GM12878 (cell line): ENCODE results near the gene C11orf16. TPM values are rescaled to one million over a fixed set of nuclear protein-coding genes. Genes with fewer than 3 reads are reported as not detected.

Experiments used
- ATAC-seq: fragments of 200-7000 bp; cut with Tn5 transposase; 3 replicates; pipeline ENCODE4 v1.9.1; 2020; ENCODE audit warnings: mild to moderate bottlenecking, moderate library complexity
- BruUV-seq: library from RNA; stranded (reverse); fragments of 400-500 nt; replicated peaks from 2 replicates; lab custom pipeline; 2021; lab: Mats Ljungman, UMichigan
- CTCF ChIA-PET: fragments of 300-600 bp; sonication (Branson Sonifier 250); formaldehyde crosslinking; extraction: SDS; loops from one replicate; lab custom pipeline; 2021; ENCODE audit warnings: inconsistent platforms; lab: Yijun Ruan, JAX
- POLR2A ChIA-PET: fragments of 350-600 bp; formaldehyde crosslinking; extraction: SDS; loops from one replicate; lab custom pipeline; 2021; ENCODE audit warnings: inconsistent platforms; lab: Charles Lee
- RAD21 ChIA-PET: fragments of 300-600 bp; sonication (Branson Sonifier 250); formaldehyde crosslinking; loops from one replicate; lab custom pipeline; 2023; ENCODE audit warnings: antibody characterized with exemption; ENCODE audit not compliant: unreplicated experiment; lab: Charles Lee
- SMC1A ChIA-PET: fragments of 300-600 bp; sonication (Branson Sonifier 250); formaldehyde crosslinking; loops from one replicate; lab custom pipeline; 2023; ENCODE audit not compliant: unreplicated experiment, uncharacterized antibody; lab: Charles Lee
- DNase-seq: peaks from one replicate; pipeline ENCODE4 v3.0.0-alpha.2; 2011; ENCODE audit warnings: low read depth, low spot score
- FAIRE-seq: peaks from 3 replicates; lab custom pipeline; 2011; peaks lifted over from hg19 to GRCh38; lab: Jason Lieb, UNC
- H2AFZ ChIP-seq: 2 replicates; pipeline ENCODE4 v1.6.0; 2011; ENCODE audit warnings: low read depth, low read length, control low read depth; ENCODE audit not compliant: control insufficient read depth
- H3K27ac ChIP-seq: 2 replicates; pipeline ENCODE4 v1.5.1; 2011; ENCODE audit warnings: control low read depth; ENCODE audit not compliant: control insufficient read depth, insufficient read depth
- H3K27me3 ChIP-seq, 2 experiments: replicated peaks in 1 of 2; 2 replicates each; pipeline versions ENCODE4 v1.6.0 to v1.6.1; 2011; ENCODE audit warnings: low read length in 1 of 2; ENCODE audit not compliant: control insufficient read depth in 2 of 2, insufficient read depth in 2 of 2
- H3K36me3 ChIP-seq, 2 experiments: 2 replicates each; pipeline ENCODE4 v1.5.1; 2011; ENCODE audit warnings: low read length in 1 of 2; ENCODE audit not compliant: control insufficient read depth in 2 of 2, insufficient read depth in 2 of 2
- H3K4me1 ChIP-seq: 2 replicates; pipeline ENCODE4 v1.6.1; 2011; ENCODE audit warnings: mild to moderate bottlenecking, low read length, moderate library complexity, mixed read lengths; ENCODE audit not compliant: control insufficient read depth, insufficient read depth
- H3K4me2 ChIP-seq: 2 replicates; pipeline ENCODE4 v1.6.0; 2011; ENCODE audit warnings: control low read depth; ENCODE audit not compliant: control insufficient read depth, insufficient read depth
- H3K4me3 ChIP-seq: fragments of 200-600 bp; sonication (generic); 2 replicates; pipeline ENCODE4 v1.5.1; 2016
- H3K79me2 ChIP-seq: 2 replicates; pipeline ENCODE4 v1.6.0; 2011; ENCODE audit warnings: low read length; ENCODE audit not compliant: control insufficient read depth, insufficient read depth
- H3K9ac ChIP-seq: 2 replicates; pipeline ENCODE4 v1.8.0; 2011; ENCODE audit warnings: low read length, control low read depth, mixed read lengths; ENCODE audit not compliant: control insufficient read depth, insufficient read depth
- H3K9me3 ChIP-seq: replicated peaks from 3 replicates; pipeline ENCODE4 v1.5.1; 2011; ENCODE audit warnings: mild to moderate bottlenecking, low read length; ENCODE audit not compliant: control insufficient read depth, insufficient read depth
- H4K20me1 ChIP-seq: 2 replicates; pipeline ENCODE4 v1.6.0; 2011; ENCODE audit not compliant: control insufficient read depth, insufficient read depth
- MEF2B ChIP-seq: fragments of 450-650 bp; IDR thresholded peaks from 2 replicates; pipeline ENCODE4 v1.6.1; 2018; ENCODE audit warnings: mild to moderate bottlenecking, moderate library complexity; ENCODE audit not compliant: partially characterized antibody, poor library complexity, severe bottlenecking
- NR2C1 ChIP-seq: fragments of 450-650 bp; IDR thresholded peaks from 2 replicates; pipeline ENCODE4 v1.6.1; 2017; ENCODE audit warnings: antibody characterized with exemption, mild to moderate bottlenecking, moderate library complexity
- RAD21 ChIP-seq: IDR thresholded peaks from 2 replicates; pipeline ENCODE4 v1.6.1; 2011; ENCODE audit warnings: mild to moderate bottlenecking, low read depth, low read length, moderate library complexity; ENCODE audit not compliant: insufficient read depth
- USF2 ChIP-seq: IDR thresholded peaks from 2 replicates; pipeline ENCODE4 v1.6.1; 2011; ENCODE audit warnings: low read depth, low read length, improper control_type of control experiment, borderline replicate concordance
- ZNF384 ChIP-seq: IDR thresholded peaks from 2 replicates; pipeline ENCODE4 v1.6.1; 2012; ENCODE audit warnings: low read depth, mild to moderate bottlenecking, low read length, improper control_type of control experiment, borderline replicate concordance
- WGBS: methylation state at CpG from one replicate; pipeline ENCODE4 v1.1.6; 2016; ENCODE audit warnings: low lambda C conversion rate; ENCODE audit not compliant: insufficient replicate concordance, insufficient coverage; ENCODE audit errors: missing lambda C conversion rate; 5-methylcytosine and 5-hydroxymethylcytosine counted together
- in situ Hi-C: fragments of 300-500 bp; cut with MboI; formaldehyde crosslinking; loops from 9 replicates; pipeline ENCODE4 v1.14.3; 2018; ENCODE audit warnings: mixed read lengths
- intact Hi-C: fragments of 100-400 bp; cut with micrococcal nuclease; formaldehyde crosslinking; loops from one replicate; pipeline ENCODE4 v1.14.2; 2022; ENCODE audit not compliant: unreplicated experiment
- polyA plus RNA-seq, 11 experiments: library from polyadenylated mRNA; depleted of rRNA in 4 of 11; unstranded in 6 of 11; stranded (reverse) in 5 of 11; fragments of >200 nt; fragmentation: Nextera tagmentation in 4 of 11; fragmentation: Illumina TruSeq in 1 of 11; extraction: Ambion mirVana in 4 of 11; extraction: Trizol in 1 of 11; gene quantifications; 1 replicate in 1 of 11; 2 replicates in 10 of 11; pipeline versions ENCODE4 v1.2.1 to v1.2.3, GENCODE V29; 2011 to 2016; ENCODE audit warnings: inconsistent platforms in 2 of 11, missing spikeins in 2 of 11, low read depth in 1 of 11
- total RNA-seq, 4 experiments: library from RNA; depleted of rRNA in 3 of 4; stranded (reverse); fragments of >200 nt in 3 of 4; fragmentation: Illumina TruSeq in 1 of 4; extraction: Trizol in 1 of 4; gene quantifications; 2 replicates each; pipeline versions ENCODE4 v1.2.1 to v1.2.3, GENCODE V29; 2013 to 2021

Gene C11orf16
- total and polyA plus RNA-seq, 10 of the 15 experiments (the other 5 are each of a cell fraction or from before 2014, with no cell fraction given) = 0.05 to 0.39 (median 0.32) TPM; not detected in 7

GRCh38 chr11:8933931-8934330, 1.2 kb upstream of the C11orf16 start:
- intact Hi-C loops (no loop called here), in situ Hi-C loops (no loop called here)
- H3K4me3 ChIP-seq = no peak overlapping the region
- ChIA-PET POLR2A (no interaction called here), SMC1A (interaction anchor here (1.4 kb wide), 1 partner anchor 9 kb away, joined by 3 read pairs; the partner anchor contains the start of gene ASCL3), RAD21 (interaction anchor here (0.9 to 1.2 kb wide), 3 partner anchors 23 to 204 kb away, joined by 3 to 4 read pairs (median 3); partner anchors contain the start of gene AKIP1), CTCF (interaction anchor here (1.1 to 4.8 kb wide), 2 partner anchors 26 to 203 kb away, joined by 3 to 30 read pairs; no protein-coding TSS in a partner anchor)
- no peaks in the 10 kb centered on the region for H3K9me3 ChIP-seq
- H3K4me1 ChIP-seq = no peaks in the 10 kb centered on the region
- H3K79me2 ChIP-seq = no peaks in the 10 kb centered on the region
- no peak overlapping the region for H2AFZ ChIP-seq
- 75% methylated on average over 6 of the region's 6 CpGs for WGBS
- no peaks in the 10 kb centered on the region for H4K20me1 ChIP-seq
- BruUV-seq = no TSS peak
- DNase-seq (no peak), FAIRE-seq (no peak), ATAC-seq (peak; percentile 51)
- TF ChIP-seq MEF2B (no peak), RAD21 (0 out of 2 replicates have a peak, but pooled peaks have one; percentile 23)
- no peak overlapping the region for H3K27ac ChIP-seq
- no peaks in the 10 kb centered on the region for H3K27me3 ChIP-seq
- H3K9ac ChIP-seq = no peak overlapping the region
- H3K36me3 ChIP-seq = no peaks in the 10 kb centered on the region
- H3K4me2 ChIP-seq = no peak overlapping the region

GRCh38 chr11:8930456-8931175, 2.1 kb downstream of the C11orf16 start:
- 80% methylated on average over 12 of the region's 12 CpGs for WGBS
- ChIA-PET RAD21 (no interaction called here), SMC1A (no interaction called here), POLR2A (interaction anchor here (0.6 kb wide), 1 partner anchor 10 kb away, joined by 3 read pairs; no protein-coding TSS in a partner anchor), CTCF (interaction anchor here (0.8 to 1.4 kb wide), 4 partner anchors 17 to 65 kb away, joined by 3 to 4 read pairs (median 4); no protein-coding TSS in a partner anchor)
- H3K27ac ChIP-seq = no peak overlapping the region
- TF ChIP-seq NR2C1 = no peak
- no peak for TF ChIP-seq ZNF384
- TF ChIP-seq USF2 = no peak
- no peaks in the 10 kb centered on the region for H3K36me3 ChIP-seq
- intact Hi-C loops = no loop called here
- no peak overlapping the region for H3K4me2 ChIP-seq
- ATAC-seq (no peak), DNase-seq (no peak), FAIRE-seq (no peak)
- no peaks in the 10 kb centered on the region for H4K20me1 ChIP-seq
- H3K9ac ChIP-seq = no peak overlapping the region
- BruUV-seq = no TSS peak
- in situ Hi-C loops = no loop called here
- H3K27me3 ChIP-seq = no peaks in the 10 kb centered on the region
- no peak overlapping the region for H3K4me3 ChIP-seq
- no peak overlapping the region for H2AFZ ChIP-seq
- no peaks in the 10 kb centered on the region for H3K4me1 ChIP-seq
- no peaks in the 10 kb centered on the region for H3K79me2 ChIP-seq
- no peaks in the 10 kb centered on the region for H3K9me3 ChIP-seq
